Epithelial cell of esophagus (primary cell): ENCODE results near the gene NR5A1.

Experiments
- DNase-seq: peaks from one replicate; pipeline ENCODE4 v3.0.0; 2010; ENCODE audit warnings: low read depth
- H3K4me3 ChIP-seq: 2 replicates; pipeline ENCODE4 v1.5.1; 2011; ENCODE audit warnings: mild to moderate bottlenecking, low read length, control low read depth
- TF ChIP-seq, protein P1 (sequence below): IDR thresholded peaks from 2 replicates; pipeline ENCODE4 v1.5.1; 2011; ENCODE audit warnings: low read depth, mild to moderate bottlenecking, low read length, control low read depth, inconsistent platforms; ENCODE audit not compliant: insufficient read depth; ENCODE audit errors: missing control alignments

Gene NR5A1

DNA sequence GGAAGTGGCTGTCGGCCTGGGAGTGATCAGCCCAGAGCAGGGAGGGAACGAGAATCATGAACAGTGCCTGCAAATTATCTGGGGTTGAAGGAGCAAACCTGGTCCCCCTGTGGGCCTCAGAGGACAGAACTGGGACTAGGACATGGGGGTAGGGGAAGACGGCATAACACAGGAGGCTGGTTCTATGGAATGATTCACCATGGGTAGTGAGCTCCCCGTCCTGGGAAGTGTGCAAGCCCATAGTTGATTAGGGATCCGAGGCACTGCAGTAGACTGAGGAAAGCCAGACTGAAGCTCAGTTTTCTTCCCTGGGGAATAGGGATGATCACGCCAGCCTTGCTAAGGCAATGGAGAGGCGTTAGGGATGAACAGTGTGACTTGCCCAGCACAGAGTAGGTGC lies 51.4 kb downstream of the NR5A1 start:
- TF ChIP-seq, protein P1, sequence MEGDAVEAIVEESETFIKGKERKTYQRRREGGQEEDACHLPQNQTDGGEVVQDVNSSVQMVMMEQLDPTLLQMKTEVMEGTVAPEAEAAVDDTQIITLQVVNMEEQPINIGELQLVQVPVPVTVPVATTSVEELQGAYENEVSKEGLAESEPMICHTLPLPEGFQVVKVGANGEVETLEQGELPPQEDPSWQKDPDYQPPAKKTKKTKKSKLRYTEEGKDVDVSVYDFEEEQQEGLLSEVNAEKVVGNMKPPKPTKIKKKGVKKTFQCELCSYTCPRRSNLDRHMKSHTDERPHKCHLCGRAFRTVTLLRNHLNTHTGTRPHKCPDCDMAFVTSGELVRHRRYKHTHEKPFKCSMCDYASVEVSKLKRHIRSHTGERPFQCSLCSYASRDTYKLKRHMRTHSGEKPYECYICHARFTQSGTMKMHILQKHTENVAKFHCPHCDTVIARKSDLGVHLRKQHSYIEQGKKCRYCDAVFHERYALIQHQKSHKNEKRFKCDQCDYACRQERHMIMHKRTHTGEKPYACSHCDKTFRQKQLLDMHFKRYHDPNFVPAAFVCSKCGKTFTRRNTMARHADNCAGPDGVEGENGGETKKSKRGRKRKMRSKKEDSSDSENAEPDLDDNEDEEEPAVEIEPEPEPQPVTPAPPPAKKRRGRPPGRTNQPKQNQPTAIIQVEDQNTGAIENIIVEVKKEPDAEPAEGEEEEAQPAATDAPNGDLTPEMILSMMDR: no peak
- DNase-seq: no peak

DNA sequence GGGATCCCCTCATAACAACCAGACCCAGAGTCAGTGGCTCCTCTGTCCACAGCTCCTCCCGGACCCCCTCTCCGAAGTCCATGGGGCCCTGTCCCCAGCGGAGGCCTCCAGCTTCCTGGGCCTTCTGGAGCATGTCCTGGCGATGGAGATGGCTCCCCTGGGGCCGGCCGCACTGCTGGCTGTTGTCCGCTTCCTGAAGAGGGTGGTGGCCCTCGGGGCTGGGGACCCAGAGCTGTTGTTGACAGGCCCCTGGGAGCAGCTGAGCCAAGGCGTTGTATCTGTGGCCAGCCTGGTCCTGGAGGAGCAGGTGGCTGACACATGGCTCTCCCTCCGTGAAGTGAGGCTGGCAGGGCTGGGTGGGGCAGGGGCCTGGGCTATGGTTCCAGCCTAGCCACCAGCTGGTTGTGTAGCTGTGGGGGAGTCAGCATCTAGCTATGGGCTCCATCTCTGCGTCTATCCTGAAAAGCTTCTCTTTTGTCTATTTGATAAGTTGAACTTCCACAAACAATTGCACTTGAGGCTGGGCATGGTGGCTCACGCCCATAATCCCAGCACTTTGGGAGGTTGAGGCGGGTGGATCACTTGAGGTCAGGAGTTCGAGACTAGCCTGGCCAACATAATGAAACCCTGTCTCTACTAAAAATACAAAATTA lies 52.3 kb downstream of the NR5A1 start:
- no peak for DNase-seq
- TF ChIP-seq, protein P1: no peak
- no peak overlapping the region for H3K4me3 ChIP-seq

More for the DNA sequence above, 51.4 kb downstream of the NR5A1 start:
- no peak overlapping the region for H3K4me3 ChIP-seq

DNA sequence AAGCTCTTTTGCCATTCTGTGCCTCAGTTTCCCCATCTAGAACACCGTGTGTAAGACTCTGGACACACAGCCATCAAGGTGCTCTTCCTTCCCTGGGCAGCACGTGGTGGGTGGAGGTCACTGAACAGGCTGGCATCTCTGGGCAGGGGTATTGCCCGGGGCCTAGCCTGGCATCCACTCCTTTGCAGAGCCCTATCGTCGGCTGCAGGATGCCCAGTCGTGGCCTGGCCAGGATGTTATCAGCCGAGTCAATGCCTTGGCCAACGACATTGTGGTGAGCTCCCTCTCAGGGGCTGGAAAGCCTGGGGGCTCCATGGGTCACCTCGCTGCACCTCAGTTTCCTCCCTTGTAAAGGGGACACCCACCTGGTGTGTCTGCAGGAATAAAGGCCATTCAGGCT lies 52.9 kb downstream of the NR5A1 start:
- no peak for DNase-seq
- H3K4me3 ChIP-seq: no peak overlapping the region
- TF ChIP-seq, protein P1: no peak

DNA sequence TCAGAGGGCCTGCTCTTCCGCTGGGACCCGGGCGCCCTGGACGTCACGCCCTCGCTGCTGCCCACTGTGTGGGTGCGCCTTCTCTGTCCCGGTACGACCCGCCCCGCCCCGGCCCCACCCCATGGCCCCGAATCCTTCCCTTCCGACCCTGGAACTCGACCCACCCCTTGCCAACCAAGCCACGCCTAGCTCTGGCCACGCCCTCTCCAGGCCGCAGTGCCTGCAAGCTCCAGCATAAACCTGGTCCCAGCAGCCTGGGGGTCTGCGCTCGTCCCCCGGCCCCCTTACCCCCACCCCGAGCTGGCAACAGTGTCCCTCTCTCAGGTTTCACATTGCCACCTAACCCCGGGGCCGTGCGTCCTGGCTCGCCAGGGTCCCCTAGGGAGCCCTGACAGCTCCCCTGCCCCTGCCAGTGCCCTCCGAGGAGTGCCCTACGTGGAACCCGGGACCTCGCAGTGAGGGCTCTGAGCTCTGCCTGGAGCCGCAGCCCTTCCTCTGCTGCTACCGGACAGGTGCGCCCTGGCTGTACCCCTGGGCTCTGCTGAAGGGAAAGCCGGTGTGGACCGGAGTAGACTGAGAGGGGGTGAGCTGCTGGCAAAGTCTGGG lies 53.5 kb downstream of the NR5A1 start:
- TF ChIP-seq, protein P1: no peak
- no peak overlapping the region for H3K4me3 ChIP-seq

DNA sequence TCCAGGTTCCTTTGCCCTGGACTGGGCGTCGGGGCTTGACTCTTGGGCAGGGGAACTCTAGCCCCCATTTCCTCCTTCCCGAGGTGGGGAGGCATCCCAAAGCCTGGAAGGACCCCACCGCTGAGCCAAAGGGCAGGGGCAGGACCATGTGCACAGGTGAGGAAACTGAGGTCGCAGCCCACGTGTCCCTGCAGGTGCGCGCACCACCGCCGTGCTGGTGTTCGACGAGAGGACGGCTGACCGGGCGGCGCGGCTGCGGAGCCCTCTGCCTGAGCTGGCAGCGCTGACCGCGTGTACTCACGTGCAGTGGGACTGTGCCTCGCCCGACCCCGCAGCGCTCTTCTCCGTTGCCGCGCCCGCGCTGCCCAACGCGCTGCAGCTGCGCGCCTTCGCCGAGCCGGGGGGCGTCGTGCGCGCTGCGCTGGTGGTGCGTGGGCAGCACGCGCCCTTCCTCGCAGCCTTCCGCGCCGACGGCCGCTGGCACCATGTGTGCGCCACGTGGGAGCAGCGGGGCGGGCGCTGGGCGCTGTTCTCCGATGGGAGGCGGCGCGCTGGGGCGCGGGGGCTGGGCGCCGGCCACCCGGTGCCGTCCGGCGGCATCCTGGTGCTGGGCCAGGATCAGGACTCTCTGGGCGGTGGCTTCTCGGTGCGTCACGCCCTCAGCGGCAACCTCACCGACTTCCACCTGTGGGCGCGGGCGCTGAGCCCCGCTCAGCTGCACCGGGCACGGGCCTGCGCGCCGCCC lies 54.2 kb downstream of the NR5A1 start:
- TF ChIP-seq, protein P1: no peak
- no peak overlapping the region for H3K4me3 ChIP-seq
- peak; percentile 20 for DNase-seq

More for the DNA sequence above, 53.5 kb downstream of the NR5A1 start:
- DNase-seq: peak; percentile 21

DNA sequence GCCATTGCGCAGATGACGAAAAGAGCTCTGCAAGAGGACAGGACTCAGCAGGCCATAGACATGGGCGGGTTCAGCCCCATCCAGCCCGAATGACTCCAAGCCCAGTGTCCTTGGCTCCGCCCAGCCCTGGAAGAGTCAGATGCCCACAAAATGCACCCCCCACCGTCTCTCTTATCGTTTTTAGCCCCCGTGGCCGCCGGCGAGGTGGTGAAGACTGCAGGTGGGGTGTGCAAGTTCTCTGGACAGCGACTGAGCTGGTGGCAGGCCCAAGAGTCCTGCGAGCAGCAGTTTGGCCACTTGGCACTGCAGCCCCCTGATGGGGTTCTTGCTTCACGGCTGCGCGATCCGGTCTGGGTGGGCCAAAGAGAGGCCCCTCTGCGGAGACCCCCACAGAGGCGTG lies 54.9 kb downstream of the NR5A1 start:
- no peak for DNase-seq
- no peak overlapping the region for H3K4me3 ChIP-seq
- TF ChIP-seq, protein P1: no peak
